A549 (cell line): ENCODE measurements around the gene RNASE8. TPM values are rescaled to one million over a fixed set of nuclear protein-coding genes. Genes with fewer than 3 reads are reported as not detected.

Experiments
- ATAC-seq, 2 experiments: fragments of 200-7000 bp in 1 of 2; fragments of >200 bp in 1 of 2; cut with Nextera tagmentation in 1 of 2; cut with Tn5 transposase in 1 of 2; 3 replicates each; pipeline versions ENCODE4 v1.8.0 to v1.9.1; 2018 to 2020; ENCODE audit warnings: mild to moderate bottlenecking in 1 of 2, moderate library complexity in 1 of 2
- CTCF ChIA-PET: fragments of 300-600 bp; sonication (Branson Sonifier 250); formaldehyde crosslinking; extraction: SDS; loops from one replicate; lab custom pipeline; 2021; ENCODE audit warnings: antibody characterized with exemption, inconsistent platforms; lab: Yijun Ruan, JAX
- POLR2A ChIA-PET: fragments of 350-600 bp; formaldehyde crosslinking; extraction: SDS; loops from one replicate; lab custom pipeline; 2021; ENCODE audit warnings: antibody characterized with exemption, inconsistent platforms; lab: Yijun Ruan, JAX
- DNase-seq, 2 experiments: peaks; one replicate each; pipeline versions ENCODE4 v3.0.0 to v3.0.0-alpha.2; 2011 to 2016; ENCODE audit warnings: low read depth in 1 of 2, low spot score in 1 of 2
- FAIRE-seq: peaks from 2 replicates; lab custom pipeline; 2011; peaks lifted over from hg19 to GRCh38; lab: Jason Lieb, UNC
- H3K27ac ChIP-seq, 2 experiments: fragments of >200 bp; sonication (Bioruptor Twin); formaldehyde crosslinking; 3 replicates each; pipeline ENCODE4 v1.5.1; 2016 to 2017
- H3K4me1 ChIP-seq: fragments of >200 bp; sonication (Bioruptor Twin); formaldehyde crosslinking; 3 replicates; pipeline ENCODE4 v1.6.1; 2016
- H3K4me2 ChIP-seq: fragments of >200 bp; sonication (Bioruptor Twin); formaldehyde crosslinking; 3 replicates; pipeline ENCODE4 v1.6.1; 2016
- H3K4me3 ChIP-seq: fragments of >200 bp; sonication (Bioruptor Twin); formaldehyde crosslinking; 3 replicates; pipeline ENCODE4 v1.5.1; 2016
- H3K9me3 ChIP-seq: fragments of >200 bp; sonication (Bioruptor Twin); formaldehyde crosslinking; 3 replicates; pipeline ENCODE4 v1.6.1; 2016
- CBX8 ChIP-seq: fragments of 200-600 bp; sonication (generic); IDR thresholded peaks from 2 replicates; pipeline ENCODE4 v1.6.1; 2016
- CEBPB ChIP-seq, 2 experiments: fragments of >200 bp in 1 of 2; sonication (Bioruptor Twin) in 1 of 2; formaldehyde crosslinking in 1 of 2; IDR thresholded peaks; 2 replicates each; pipeline ENCODE4 v1.6.1; 2012 to 2016
- E2F6 ChIP-seq: IDR thresholded peaks from 2 replicates; pipeline ENCODE4 v1.6.1; 2012; ENCODE audit warnings: low read depth, borderline replicate concordance
- FOSB ChIP-seq: fragments of 250-450 bp; sonication (Bioruptor Pico); IDR thresholded peaks from 2 replicates; pipeline ENCODE4 v1.5.0; 2020; ENCODE audit warnings: mild to moderate bottlenecking, moderate library complexity
- GATA3 ChIP-seq: IDR thresholded peaks from 2 replicates; pipeline ENCODE4 v1.6.1; 2012; ENCODE audit warnings: borderline replicate concordance
- HMGXB4 ChIP-seq: fragments of 250-450 bp; sonication (Bioruptor Pico); IDR thresholded peaks from 2 replicates; pipeline ENCODE4 v1.5.0; 2021; ENCODE audit warnings: mild to moderate bottlenecking, moderate library complexity, borderline replicate concordance
- KDM5A ChIP-seq: fragments of 200-600 bp; sonication (generic); IDR thresholded peaks from 2 replicates; pipeline ENCODE4 v1.6.1; 2016; ENCODE audit warnings: antibody characterized with exemption, mild to moderate bottlenecking
- NPAS2 ChIP-seq: fragments of 250-450 bp; sonication (Bioruptor Pico); IDR thresholded peaks from 2 replicates; pipeline ENCODE4 v1.8.0; 2022; ENCODE audit warnings: mild to moderate bottlenecking, moderate library complexity, borderline replicate concordance
- PHF8 ChIP-seq: fragments of 200-600 bp; sonication (generic); IDR thresholded peaks from 2 replicates; pipeline ENCODE4 v1.6.1; 2016; ENCODE audit warnings: low read depth, mild to moderate bottlenecking, antibody characterized with exemption, moderate library complexity, borderline replicate concordance
- RAD21 ChIP-seq, 2 experiments: fragments of >200 bp in 1 of 2; sonication (Bioruptor Twin) in 1 of 2; formaldehyde crosslinking in 1 of 2; IDR thresholded peaks in 1 of 2; conservative IDR thresholded peaks in 1 of 2; 2 replicates in 1 of 2; 3 replicates in 1 of 2; pipeline ENCODE4 v1.6.1; 2012 to 2018; ENCODE audit warnings: inconsistent platforms in 1 of 2
- RNF2 ChIP-seq: fragments of 200-600 bp; sonication (generic); IDR thresholded peaks from 2 replicates; pipeline ENCODE4 v1.6.1; 2016; ENCODE audit warnings: low read depth, mild to moderate bottlenecking, antibody characterized with exemption, moderate library complexity, borderline replicate concordance
- SMC3 ChIP-seq: fragments of >200 bp; sonication (Bioruptor Twin); formaldehyde crosslinking; IDR thresholded peaks from 3 replicates; pipeline ENCODE4 v1.6.1; 2018; ENCODE audit warnings: inconsistent platforms
- TFCP2L1 ChIP-seq: fragments of 250-450 bp; sonication (Bioruptor Pico); IDR thresholded peaks from 2 replicates; pipeline ENCODE4 v1.5.0; 2021; ENCODE audit warnings: mild to moderate bottlenecking
- ZSCAN20 ChIP-seq: fragments of 250-450 bp; sonication (Bioruptor Pico); IDR thresholded peaks from 2 replicates; pipeline ENCODE4 v1.8.0; 2022; ENCODE audit warnings: mild to moderate bottlenecking, moderate library complexity
- WGBS: methylation state at CpG from one replicate; pipeline ENCODE4 v1.1.6; 2017; ENCODE audit errors: missing lambda C conversion rate; 5-methylcytosine and 5-hydroxymethylcytosine counted together
- polyA plus RNA-seq, 4 experiments: library from polyadenylated mRNA; depleted of rRNA in 3 of 4; stranded (reverse); fragments of >200 nt; fragmentation: RNase III in 1 of 4; extraction: RNeasy Plus Mini Kit Qiagen cat#74134 plus additional on column Dnase treatment in 1 of 4; gene quantifications; 2 replicates in 3 of 4; 3 replicates in 1 of 4; pipeline ENCODE4 v1.2.3, GENCODE V29; 2011 to 2017
- TF ChIP-seq, protein P1 (sequence below): fragments of 150-350 bp; IDR thresholded peaks from 2 replicates; pipeline ENCODE4 v1.6.1; 2014; ENCODE audit warnings: low read depth, mild to moderate bottlenecking, low read length
- TF ChIP-seq, protein P2 (sequence below): fragments of >200 bp; sonication (Bioruptor Twin); formaldehyde crosslinking; IDR thresholded peaks from 3 replicates; pipeline ENCODE4 v1.6.1; 2016
- TF ChIP-seq, protein P3 (sequence below): fragments of >200 bp; sonication (Bioruptor Twin); formaldehyde crosslinking; IDR thresholded peaks from 3 replicates; pipeline ENCODE4 v1.5.1; 2016

The RNASE8 gene
- polyA plus RNA-seq, 2 of the 4 experiments (the other 2 are of a cell fraction): not detected

GRCh38 chr14:21038441-21039422, 18.9 kb upstream of the RNASE8 start:
- no peak overlapping the region for H3K4me3 ChIP-seq
- WGBS: 68% methylated on average over 10 of the region's 10 CpGs
- H3K4me2 ChIP-seq: no peak overlapping the region
- POLR2A ChIA-PET: no interaction called here
- ATAC-seq (no peak), FAIRE-seq (no peak), DNase-seq (no peak)
- H3K9me3 ChIP-seq: no peaks in the 10 kb centered on the region
- no peak for TF ChIP-seq PHF8
- no peak for TF ChIP-seq RNF2
- TF ChIP-seq GATA3: no peak
- no peak for TF ChIP-seq NPAS2
- TF ChIP-seq CEBPB (IDR thresholded peaks at IDR 0.05): no peak
- no peak for TF ChIP-seq KDM5A
- no peak for TF ChIP-seq RAD21 (conservative IDR thresholded peaks at IDR 0.05 in 1 of 2, IDR thresholded peaks at IDR 0.05 in 1 of 2)
- TF ChIP-seq, protein P1, sequence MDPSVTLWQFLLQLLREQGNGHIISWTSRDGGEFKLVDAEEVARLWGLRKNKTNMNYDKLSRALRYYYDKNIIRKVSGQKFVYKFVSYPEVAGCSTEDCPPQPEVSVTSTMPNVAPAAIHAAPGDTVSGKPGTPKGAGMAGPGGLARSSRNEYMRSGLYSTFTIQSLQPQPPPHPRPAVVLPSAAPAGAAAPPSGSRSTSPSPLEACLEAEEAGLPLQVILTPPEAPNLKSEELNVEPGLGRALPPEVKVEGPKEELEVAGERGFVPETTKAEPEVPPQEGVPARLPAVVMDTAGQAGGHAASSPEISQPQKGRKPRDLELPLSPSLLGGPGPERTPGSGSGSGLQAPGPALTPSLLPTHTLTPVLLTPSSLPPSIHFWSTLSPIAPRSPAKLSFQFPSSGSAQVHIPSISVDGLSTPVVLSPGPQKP: no peak
- no peak for TF ChIP-seq FOSB (CRISPR knock-in tag)
- no peak for TF ChIP-seq TFCP2L1 (CRISPR knock-in tag)
- no peak for TF ChIP-seq HMGXB4
- TF ChIP-seq, protein P2, sequence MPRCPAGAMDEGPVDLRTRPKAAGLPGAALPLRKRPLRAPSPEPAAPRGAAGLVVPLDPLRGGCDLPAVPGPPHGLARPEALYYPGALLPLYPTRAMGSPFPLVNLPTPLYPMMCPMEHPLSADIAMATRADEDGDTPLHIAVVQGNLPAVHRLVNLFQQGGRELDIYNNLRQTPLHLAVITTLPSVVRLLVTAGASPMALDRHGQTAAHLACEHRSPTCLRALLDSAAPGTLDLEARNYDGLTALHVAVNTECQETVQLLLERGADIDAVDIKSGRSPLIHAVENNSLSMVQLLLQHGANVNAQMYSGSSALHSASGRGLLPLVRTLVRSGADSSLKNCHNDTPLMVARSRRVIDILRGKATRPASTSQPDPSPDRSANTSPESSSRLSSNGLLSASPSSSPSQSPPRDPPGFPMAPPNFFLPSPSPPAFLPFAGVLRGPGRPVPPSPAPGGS: no peak
- TF ChIP-seq E2F6: no peak
- TF ChIP-seq ZSCAN20 (CRISPR knock-in tag): no peak
- TF ChIP-seq CBX8: no peak
- H3K27ac ChIP-seq: no peak overlapping the region
- H3K4me1 ChIP-seq: no peaks in the 10 kb centered on the region
- CTCF ChIA-PET: interaction anchor here (0.8 to 7.3 kb wide), 21 partner anchors 7 to 347 kb away, joined by 3 to 323 read pairs (median 10); partner anchors contain the start of genes ARHGEF40 and NDRG2

DNA sequence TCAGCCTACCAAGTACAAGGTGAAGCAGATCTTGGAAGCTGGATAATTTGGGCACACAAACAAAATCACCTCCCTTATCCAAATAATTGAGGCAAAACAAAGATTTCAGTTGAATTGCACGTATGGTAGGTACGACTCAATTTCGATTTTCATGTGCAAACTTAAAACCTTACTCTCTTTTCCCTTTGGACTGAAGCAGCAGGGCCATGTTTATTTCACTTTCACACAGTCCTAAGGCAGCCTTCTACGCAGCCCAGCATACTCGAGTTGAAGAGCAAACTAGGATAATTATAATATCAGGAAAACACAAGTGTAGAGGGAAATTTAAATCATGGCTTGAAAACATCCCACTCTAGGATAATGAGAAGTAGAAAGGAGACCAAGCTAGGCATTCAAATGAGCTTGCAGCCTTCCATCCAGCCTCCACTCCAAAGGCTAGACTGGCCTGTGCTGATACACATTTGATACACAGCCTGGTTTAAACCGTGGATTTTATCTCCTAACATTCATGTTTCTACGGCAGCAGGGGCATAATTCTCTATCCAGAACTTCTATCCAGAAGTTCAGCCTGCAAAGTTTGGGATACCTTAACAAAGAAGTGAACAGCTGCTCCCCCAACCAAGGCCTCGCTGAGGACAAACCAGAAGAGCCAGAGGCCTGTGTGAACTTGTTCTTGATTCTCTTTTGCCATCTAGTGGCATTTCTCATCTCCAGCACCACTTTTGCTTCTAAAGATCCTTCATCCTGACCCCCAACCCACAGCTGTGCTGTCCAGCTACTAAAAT, 17.8 kb upstream of the RNASE8 start:
- TF ChIP-seq, protein P3, sequence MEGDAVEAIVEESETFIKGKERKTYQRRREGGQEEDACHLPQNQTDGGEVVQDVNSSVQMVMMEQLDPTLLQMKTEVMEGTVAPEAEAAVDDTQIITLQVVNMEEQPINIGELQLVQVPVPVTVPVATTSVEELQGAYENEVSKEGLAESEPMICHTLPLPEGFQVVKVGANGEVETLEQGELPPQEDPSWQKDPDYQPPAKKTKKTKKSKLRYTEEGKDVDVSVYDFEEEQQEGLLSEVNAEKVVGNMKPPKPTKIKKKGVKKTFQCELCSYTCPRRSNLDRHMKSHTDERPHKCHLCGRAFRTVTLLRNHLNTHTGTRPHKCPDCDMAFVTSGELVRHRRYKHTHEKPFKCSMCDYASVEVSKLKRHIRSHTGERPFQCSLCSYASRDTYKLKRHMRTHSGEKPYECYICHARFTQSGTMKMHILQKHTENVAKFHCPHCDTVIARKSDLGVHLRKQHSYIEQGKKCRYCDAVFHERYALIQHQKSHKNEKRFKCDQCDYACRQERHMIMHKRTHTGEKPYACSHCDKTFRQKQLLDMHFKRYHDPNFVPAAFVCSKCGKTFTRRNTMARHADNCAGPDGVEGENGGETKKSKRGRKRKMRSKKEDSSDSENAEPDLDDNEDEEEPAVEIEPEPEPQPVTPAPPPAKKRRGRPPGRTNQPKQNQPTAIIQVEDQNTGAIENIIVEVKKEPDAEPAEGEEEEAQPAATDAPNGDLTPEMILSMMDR: peak; percentile 71
- TF ChIP-seq SMC3: peak; percentile 72
- peak; percentile 81 to 82 for TF ChIP-seq RAD21 (conservative IDR thresholded peaks at IDR 0.05 in 1 of 2, IDR thresholded peaks at IDR 0.05 in 1 of 2)
- no peak for TF ChIP-seq PHF8
- WGBS: 52% methylated on average over 8 of the region's 8 CpGs
- Histone ChIP-seq H3K4me1 (no peaks in the 10 kb centered on the region), H3K4me2 (no peak overlapping the region), H3K9me3 (no peaks in the 10 kb centered on the region), H3K4me3 (no peak overlapping the region), H3K27ac (no peak overlapping the region)
- ATAC-seq: peak; percentile 85 to 94
- ChIA-PET POLR2A (interaction anchor here (1.4 kb wide), 1 partner anchor 25 kb away, joined by 5 read pairs; no protein-coding TSS in a partner anchor), CTCF (interaction anchor here (0.6 to 7.3 kb wide), 49 partner anchors 8 to 1113 kb away, joined by 3 to 323 read pairs (median 5); partner anchors contain the start of genes ARHGEF40, NDRG2, RNASE8 and TPPP2)
- FAIRE-seq: no peak
- peak; percentile 63 to 66 for DNase-seq
